T1000 (cell line): Measurements from ENCODE around the gene ANKRD36C.
"Not testable (repeated sequence)": the region's sequence is repeated elsewhere in the genome, so short reads cannot be mapped to it uniquely, and the experiment has no call there.

Experiments
- DNase-seq: peaks from one replicate; lab custom pipeline; 2025; ENCODE audit warnings: mixed read lengths; lab: John Stamatoyannopoulos, UW

Gene ANKRD36C

DNA sequence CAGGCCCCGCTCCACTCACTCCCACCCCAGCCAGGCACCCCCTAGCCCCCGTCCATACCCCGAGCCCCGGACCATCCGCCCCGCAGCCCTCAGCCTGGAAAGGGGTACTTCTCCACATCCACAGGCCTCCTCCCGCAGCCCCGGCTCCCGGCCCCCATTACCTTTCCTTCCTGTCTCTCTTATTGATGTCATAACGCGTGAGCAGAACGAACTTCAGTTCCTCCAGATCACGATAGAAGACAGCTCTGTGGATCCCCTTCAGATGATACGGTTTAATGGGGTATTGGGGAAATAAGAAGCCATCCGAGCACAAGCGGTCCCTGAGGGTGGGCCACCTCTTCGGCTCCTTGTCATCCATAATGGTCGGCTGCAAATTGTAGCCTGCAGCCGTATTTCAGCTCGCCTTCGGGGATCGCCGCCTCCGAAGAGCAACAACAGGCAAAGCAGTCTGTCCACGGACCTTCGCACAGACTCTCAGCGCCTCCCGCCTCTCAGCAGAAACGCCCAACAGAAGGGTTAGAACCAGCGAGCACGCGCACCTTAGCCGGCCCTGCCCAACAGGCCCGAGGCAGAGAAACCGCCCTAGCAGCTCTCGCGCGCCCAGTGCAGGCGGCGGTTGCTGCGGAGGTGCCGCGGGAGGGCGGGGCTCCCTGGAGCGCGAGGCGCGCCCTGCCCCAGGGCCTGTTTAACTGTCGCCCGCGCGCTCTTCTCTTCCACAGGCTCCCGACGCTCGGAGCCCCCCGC is at the start of gene ANKRD36C:
TSS of gene ANKRD36C (minus strand) at position 474 of the 744 bp plus-strand sequence. CDS start at position 358, 116 bp downstream.
- DNase-seq, result not testable (repeated sequence)

DNA sequence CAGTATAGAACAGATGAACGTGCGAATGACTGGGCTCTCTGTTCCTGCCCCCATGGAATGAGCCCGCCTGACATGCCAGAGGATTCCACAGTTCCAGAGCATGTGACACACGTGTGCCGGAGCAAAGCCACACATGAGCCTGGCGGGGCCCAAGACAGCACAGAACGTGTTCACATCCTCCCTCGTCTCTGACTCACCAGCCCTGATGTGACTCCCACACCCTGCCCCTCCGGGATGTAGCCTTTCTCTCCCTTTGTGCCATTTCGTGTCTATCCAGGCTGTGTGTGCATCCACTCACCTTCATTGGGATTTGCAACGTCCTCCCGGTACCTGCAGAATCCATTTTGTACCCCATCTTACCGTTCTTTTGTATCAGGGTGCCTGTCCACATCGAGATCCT is 43.9 kb upstream of the ANKRD36C start:
- not testable (repeated sequence) for DNase-seq

DNA sequence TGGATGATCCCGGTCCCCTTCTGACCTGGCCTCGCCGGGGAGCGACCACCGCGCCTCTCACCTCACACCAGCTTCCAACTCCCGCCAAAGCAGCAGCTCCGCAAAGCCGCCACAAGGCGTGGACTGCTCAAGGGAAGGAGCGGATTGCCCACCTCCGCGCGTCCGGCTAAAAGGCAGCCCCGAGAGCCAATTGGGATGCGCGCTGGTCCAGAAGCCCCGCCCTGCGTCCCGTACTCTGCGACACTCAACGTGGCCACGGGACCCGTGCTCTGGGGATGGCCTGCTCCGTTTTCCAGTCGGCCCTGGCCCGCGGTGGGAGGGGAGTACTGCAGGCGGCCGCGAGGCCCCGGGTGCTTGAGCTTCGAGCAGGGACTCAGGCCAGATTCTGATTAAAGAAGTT is 43.2 kb upstream of the ANKRD36C start, which contains the start of gene GPAT2:
TSS of gene GPAT2 (minus strand) at position 125 of the 400 bp plus-strand sequence. CDS start 2,557 bp downstream, outside the sequence.
- not testable (repeated sequence) for DNase-seq

DNA sequence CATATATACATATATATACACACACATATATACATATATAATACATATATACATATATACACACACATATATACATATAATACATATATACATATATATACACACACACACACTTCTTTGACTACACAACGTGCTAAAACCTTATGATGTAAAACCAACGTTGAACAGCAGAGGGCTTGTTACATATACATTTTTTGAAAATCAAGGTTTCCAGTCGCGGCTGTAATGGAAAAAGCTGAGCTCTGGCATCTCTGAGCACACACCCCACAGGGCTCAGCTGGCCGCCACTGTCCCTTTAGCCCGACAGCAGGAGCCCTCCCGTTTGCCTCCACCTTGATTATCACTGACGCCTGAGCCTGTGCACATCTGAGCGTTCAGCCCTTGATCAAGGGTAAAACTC is 42.4 kb upstream of the ANKRD36C start:
- DNase-seq, result not testable (repeated sequence)

DNA sequence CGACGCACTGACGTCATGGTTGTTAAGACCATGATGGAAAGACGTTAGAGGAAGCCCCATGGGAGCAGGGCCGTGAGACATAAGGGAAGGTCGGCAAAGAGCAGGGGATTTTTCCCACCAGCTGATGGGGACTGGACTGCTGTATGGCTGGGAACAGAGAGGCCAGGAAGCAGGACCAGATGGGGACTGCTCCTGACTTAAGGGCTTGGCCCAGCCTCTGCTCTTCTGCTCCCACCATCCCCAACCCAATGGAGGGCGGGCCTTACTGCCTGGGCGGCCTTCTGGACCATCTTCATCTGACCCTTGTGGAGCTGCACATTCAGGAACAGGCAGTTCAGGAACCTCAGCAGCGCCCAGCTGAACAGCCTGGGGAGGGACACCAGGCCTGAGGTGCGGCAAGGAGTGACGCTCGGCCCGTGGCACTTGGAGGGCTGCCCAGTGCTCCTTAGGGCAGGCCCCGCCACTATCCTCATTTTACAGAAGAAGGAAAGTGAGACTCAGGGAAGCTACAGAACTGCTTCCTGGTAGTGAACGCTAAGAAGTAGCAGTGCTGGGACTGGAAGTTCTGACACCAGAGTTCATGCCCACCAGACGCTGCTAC is 36.2 kb upstream of the ANKRD36C start:
- DNase-seq, result not testable (repeated sequence)

DNA sequence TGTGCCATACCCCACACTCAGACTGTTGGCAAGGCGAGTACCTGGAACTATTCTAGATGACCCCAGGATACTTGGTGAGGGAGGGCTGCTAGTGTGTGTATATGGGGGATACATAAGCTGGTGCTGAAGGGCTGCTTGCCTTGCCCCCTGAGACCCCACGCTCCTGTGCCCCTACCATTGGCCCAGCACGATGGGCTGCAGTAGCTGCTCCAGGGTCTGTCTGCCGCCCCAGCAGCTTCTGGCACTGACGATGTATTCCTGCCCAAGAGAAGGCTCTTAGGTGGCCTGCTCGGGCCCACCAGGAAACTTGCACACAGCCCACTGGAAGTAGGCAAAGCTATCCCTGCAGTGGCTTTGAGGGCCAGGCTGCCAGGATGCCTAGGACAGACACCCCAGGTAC is 34.1 kb upstream of the ANKRD36C start:
- not testable (repeated sequence) for DNase-seq

DNA sequence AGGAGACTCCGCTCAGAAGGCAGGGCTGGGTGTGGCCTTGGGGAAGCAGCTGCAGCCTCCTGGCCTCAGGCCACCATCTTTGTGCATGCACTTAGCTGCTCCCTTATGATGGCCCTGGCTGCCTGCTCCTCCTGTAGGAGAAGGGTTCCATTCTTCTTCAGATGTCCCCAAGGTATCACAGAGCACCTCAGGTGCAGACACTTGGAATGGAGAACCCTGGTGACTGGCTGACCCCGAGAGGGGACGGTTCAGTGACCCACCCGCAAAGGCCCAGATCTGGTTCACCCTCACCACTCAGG is 33.5 kb upstream of the ANKRD36C start:
- DNase-seq, result no peak

DNA sequence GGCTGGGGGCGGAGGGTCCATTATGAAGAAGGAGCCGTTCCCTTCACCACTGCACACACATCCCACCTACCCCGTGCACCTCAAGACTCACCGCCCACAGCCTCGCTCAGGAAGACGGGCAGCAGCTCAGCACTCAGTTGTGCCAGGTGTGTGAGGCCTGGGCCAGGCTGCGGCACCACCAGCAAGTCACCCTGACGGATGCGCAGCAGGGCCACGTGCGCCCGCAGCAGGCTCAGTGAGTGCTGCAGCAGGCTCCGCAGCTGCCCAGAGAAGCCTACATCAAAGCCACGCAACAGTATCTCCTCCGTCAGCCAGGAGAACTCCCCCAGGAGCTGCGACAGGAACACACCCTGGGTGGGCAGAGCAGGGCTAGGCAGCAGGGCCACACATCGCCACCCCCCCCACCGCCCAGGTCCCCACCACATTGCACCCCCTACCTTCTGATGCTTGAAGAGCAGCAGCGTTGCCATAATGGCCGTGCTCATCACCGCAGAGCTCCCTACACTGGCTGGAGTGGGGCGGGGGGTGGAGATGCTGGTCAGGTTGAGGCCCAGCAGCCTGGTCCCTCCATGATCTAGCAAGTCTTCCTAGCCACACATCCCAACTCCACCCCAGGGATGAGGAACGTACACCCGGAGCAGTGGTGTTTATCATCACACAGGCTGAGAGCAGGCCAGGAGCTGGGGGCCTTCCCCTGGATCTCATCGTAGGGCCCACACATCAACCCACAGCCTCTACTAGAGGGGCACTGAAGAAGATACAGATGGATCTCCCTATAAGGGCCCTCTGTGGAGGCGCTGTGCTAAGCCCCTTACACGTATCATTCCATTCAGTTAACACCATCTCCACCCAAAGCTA is 32.9 kb upstream of the ANKRD36C start:
- DNase-seq, result no peak

DNA sequence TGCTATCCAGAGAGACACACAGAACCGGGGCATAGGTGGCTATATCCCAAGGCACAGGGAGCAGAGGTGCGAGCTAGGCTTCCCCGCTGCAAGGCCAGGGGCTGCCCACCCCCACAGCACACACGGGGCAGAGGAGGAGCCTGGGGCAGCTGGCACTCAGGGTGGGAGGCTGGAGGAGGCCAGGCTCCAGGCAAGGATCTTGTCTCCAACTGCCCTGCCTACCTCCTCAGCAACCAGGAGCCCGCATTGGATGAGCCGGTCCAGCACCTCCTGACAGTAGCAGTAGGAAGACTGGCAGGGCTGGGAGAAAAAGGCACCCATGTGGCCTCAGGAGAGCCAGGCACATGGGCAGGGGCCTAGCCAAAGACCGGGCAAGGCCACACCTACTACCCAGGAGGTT is 32.1 kb upstream of the ANKRD36C start:
- not testable (repeated sequence) for DNase-seq

DNA sequence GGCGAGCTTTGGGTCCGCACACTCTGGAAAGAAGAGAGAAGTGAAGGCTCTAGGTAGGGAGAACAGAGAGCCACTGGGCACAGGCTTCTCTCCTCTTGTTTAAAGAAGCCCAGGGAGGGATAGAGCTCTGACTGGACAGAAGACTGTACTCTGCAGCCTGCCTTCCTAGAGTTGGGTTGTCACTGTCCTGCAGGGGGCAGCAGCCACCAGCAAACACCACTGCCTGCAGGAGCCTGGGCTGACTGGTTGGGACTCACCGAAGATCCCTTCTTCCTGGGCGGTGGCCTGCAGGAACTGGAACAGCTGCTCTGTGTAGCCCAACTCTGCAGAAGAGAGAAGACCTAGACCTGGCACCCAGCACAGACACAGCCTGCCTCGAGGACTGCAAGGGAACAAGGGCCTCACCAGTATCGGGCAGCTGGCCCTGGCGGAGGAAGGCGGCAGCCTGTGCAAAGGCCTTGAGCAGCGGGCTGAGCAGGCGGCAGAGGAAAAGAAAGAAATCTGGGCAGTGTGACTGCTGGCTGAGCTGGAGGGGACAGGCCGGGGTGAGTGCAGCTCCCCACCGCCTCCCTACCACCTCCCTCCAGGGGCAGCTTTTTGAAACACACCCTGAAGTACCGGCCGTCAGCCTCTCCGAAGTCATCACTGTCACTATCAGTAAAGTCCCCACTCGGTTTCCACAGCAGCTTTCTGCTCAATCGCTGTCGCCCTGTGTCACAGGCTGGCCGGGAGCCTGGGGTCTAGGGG is 31.2 kb upstream of the ANKRD36C start:
- DNase-seq, result not testable (repeated sequence)

DNA sequence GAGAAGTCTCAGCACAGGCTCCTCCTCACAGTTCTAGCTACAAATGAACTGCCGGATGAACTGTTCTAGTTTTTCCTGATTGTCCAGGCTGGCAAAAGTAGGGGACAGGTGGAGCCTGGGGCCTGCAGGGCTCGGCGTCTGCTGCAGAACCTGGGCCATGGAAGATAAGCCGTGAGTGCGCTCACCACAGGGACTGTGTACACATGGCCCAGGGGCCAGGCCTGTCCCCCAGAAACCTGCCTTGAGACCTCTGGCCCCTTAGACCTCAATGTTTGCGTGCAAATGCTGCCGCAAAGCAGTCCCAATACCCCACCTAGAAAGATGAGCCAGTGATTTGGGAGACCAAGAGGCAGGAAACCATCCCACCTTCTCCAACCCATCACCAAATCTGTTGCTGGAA is 30.5 kb upstream of the ANKRD36C start:
- not testable (repeated sequence) for DNase-seq

DNA sequence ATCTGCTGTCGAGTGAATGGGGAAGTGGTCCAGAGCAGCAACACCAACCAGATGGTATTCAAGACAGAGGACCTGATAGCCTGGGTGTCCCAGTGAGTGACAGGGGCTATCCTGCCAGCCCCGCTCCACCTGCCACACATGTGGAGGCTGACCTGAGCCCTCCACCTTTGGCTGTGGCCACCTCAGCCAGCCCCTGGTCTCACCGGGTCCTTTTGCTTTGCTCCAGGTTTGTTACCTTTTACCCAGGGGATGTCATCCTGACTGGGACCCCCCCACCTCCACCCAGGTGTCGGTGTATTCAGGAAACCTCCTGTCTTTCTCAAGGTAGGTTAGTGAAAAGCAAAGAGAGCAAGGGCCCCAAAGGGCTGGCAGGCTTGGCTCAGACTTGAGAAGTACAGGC is 29.5 kb upstream of the ANKRD36C start:
- not testable (repeated sequence) for DNase-seq

DNA sequence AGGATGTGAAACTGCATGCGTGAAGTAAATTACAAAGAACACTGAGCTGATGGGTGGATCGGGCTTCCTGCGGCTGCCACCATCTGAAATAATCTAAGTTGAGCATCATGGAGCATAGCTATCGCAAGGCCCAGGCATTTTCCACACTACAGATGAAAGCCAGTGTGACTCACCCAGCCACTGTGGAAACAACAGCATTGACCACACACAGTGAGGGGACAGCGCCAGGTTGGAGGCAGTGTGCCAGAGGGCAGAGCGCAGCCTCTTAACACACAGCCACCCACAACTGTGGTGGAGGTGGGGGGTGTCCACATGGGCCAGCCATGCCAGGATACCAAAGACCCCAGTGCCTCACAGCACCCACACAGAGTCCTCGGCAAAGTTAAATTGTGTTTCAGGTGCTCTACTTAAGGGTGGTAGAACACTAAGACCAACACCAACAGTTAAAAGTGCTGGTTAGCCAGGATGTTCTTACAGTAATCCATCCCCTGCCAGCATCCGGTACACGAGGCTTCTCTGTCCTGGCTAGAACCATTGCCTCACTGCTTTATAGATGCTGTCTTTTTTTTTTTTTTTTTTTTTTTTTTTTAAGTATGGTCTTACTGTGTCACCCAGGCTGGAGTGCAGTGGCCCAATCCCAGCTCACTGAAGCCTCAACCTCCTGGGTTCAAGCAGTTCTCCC is 28.4 kb upstream of the ANKRD36C start:
- DNase-seq, result not testable (repeated sequence)

DNA sequence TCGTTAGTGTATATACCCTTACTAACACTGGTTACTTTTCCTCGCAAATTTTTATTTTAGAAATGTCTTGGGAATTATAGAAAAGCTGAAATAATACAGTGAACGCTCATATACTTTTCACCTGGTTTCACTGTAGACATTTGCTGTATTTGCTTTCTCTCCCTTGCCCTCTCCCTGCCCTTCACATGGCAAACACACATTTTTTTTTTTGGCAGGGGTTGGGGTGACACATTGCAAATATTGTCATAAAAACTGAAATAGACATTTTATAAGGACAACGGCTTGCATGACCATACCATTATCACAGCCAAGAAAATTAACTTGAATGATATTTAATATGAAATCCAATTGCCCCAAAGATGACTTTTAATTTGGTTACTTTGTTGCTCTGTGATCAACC is 24.7 kb upstream of the ANKRD36C start:
- DNase-seq, result not testable (repeated sequence)

DNA sequence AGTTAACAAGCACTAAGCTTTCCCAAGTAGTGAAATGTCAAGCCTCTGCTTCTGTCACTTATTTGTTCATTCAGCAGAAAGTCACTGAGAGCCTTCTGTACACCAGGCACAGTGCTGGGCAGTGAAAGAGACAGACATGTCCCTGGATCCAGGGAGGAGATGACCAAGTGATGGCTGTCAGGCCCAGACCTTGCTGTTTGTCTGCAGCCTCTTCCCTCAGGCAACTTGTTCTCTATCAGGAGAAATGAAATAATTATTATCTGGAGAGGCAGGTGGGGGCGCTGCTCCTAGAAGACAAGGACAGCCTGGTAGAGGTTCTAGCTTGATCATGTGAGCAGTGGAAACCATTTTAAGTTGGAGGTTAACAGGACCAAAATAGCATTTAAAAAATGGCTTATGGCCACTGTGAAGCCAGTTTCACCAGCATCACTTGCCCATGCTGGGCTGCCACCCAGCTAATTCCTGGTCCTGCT is 21.2 kb upstream of the ANKRD36C start:
- not testable (repeated sequence) for DNase-seq

DNA sequence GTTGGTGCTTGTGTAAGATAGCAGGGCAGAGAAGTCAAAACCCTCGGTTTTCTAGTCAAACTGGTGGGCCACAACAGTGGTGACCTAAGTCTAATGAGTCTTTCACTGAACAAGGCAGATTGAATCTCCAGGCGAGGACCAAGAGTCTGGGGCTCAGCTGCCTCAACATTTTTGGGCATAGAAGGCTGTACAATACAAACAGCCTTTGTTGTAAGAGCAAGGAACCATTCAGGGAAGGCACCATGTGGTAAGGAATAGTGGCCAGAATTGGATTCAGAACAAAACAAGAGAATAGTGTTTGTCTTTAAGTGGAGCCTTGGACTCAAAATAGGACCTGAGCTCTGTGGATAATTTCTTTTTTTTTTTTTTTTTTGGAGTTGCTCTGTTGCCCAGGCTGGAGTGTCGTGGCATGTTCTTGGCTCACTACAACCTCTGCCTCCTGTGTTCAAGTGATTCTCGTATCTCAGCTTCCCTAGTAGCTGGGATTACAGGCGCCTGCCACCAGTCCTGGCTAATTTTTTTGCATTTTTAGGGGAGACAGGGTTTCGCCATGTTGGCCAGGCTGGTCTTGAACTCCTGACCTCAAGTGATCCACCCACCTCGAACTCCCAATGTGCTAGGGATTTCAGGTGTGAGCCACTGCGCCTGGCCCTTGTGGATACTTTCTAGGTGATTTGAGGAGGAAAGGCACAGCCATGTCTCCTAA is 20.6 kb upstream of the ANKRD36C start:
- DNase-seq, result not testable (repeated sequence)

DNA sequence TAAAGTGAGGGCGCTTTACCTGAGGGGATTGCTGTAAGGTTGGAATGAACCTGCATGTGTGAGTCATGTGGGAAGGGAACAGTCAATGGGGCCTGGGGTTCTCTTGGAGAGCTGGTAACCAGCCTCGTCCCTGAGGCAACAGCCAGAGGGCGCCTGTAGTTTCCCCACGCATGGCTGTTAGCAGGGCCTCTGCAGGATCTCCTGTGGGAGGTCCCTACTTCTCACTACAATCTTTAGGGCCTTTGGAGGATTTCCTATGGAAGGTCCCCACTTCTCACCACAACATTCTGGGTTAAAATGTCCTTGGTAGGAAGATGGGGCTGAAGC is 19.5 kb upstream of the ANKRD36C start:
- not testable (repeated sequence) for DNase-seq

DNA sequence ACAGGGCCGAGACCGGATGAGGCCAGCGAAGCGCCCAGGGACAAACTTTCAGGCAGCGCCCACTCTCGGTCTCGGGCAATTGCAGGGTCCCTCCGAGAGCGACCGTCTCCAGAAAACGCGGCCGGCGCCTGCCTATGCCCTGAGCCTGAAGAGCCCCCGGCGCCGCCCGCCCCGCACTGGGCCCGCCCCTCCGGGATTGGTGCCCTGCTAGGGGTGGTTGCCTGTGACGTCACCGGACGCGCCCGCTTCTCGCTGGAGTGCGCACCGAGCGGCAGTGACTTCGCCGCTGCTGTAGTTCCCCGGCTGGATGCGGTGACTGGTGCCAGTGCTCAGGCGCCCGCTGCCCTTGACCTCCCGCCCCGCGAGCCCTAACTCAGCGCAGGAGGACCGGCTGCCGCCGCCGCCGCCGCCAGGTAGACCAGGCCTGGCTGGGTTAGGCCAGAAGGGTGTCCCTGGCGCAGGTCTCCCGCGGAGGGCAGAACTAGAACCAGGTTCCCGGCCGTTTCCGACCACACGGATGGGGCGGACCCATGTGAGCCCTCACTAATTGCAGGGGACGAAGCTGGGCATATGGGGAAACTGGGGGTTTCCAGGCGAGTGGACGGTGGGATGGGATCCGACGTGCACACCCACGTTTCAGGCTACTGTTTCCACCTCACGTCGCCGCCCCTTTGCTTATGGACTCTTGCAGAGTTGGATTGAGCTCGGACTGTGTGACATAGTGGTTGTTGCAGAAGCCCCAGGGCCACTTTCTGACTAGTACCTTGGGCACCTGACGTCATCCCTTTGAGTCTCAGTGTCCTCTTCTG is 18.9 kb upstream of the ANKRD36C start:
- DNase-seq, result not testable (repeated sequence)

DNA sequence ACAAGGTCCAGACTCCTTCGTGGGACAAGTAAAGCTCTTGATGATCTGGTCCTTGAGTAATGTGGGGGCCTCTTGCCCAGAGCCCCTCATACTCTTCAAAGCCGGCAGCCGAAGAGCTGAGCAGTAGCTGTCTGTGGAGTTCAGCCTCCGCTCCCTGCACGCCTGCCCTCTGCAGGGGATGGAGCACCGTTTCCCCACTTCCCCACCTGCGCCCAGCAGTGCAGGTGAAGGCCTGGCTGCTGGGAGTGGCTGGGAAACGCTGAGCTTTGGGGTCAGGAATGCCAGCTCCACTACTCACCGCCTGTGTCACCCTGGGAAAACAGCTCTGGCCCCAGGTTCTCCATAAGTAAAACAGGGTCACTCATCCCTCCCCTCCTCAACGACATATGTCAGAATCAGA is 18.2 kb upstream of the ANKRD36C start:
- not testable (repeated sequence) for DNase-seq

DNA sequence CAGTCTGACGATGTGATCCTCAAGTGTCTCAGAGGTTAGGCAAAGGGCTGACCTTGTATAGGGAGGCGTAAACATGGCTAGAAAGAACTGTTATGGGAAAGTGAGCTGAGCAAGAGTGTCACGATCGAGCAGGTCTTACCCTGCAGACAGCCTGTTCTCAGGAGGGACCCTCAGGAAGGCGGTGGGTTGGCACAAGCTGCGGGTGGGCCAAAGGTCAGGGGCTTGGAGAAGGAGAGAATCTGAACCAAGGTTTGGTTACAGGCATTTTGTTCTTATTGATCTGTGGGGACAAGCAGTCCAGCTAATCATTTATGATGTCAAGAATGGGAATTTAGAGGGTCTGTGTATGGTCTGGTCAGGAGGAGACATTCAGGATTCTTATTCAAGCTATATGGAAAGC is 16.4 kb upstream of the ANKRD36C start:
- DNase-seq, result not testable (repeated sequence)
